ENCODE measurements around the gene GDPD5.

GDPD5 gene

GRCh38 chr11:75510004-75510722 is 15.6 kb downstream of the GDPD5 start:
- no peak for DNase-seq

DNA sequence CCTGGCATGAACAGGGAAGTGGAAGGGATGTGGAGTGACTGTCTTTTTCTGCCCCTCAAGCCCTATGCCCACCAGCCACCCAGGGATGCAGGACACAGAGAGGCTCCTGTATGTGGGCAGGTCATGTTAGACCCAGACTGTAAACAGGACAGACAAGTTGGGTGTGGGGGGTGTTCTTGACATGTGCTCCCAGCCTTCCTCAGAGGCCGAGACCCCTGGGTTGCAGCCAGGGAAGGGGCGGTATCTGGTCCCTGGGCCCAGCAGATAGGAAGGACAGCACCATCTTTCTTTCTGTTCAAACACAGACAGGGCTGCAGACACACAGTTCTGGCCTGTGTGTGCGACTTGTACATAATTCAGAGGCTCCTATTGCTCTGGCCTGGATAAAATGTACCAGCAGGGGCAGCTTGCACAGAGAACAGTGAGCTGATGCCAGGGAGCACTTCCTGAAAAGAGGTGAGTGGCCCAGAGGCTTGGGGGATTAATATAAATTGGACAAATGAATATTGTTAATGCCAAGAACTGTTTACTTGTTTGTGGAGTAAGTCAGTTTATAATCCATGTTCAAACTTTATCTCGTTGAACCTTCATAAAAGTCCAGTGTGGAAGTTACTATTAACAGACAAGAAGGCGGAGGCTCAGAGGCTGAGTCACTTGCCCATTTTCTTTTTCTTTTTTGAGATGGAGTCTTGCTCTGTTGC is 16.6 kb downstream of the GDPD5 start:
- no peak for DNase-seq

- no peak for DNase-seq
These were observed 17.6 kb downstream of the GDPD5 start for GRCh38 chr11:75508051-75508561.

- no peak for DNase-seq
These were observed 18.2 kb downstream of the GDPD5 start for GRCh38 chr11:75507571-75507970.

GRCh38 chr11:75506827-75507226 is 18.9 kb downstream of the GDPD5 start:
- no peak for DNase-seq

DNA sequence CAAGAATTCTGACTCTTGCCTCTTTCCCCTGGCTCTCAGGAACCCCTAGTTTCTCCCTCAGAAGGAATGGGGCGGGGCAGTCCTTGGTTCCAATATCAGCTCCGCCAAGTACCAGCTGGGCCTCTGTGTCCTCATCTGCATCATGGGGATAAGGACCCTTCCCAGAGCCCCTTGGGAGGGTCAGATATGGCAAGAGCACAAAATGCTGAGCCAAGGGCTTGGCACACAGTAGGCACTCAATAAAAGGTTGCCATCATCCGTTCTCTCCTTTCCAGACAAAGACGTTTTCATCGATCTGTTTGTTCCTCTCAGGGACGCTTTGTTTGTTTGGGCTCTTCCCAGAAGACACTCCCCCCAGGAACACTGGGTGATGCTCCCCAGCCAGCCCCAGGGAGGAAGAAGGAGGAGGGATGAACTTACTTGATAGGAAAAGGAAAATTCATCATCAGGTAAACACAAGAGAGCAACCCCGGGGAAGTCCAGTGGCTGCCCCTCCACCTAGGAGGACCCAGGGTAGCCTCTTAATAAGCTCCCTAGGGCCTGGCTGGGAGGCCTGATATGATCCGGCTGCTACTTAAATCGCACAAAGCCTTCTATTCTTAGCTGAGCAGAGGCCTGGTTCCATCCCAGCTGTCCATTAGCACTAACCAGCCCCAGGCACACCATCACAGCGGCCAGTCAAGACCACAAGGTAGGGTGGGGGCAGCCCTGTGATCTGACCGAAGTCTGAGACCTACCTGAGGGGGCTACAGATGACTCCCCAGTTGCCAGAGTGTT is 19.6 kb downstream of the GDPD5 start:
- no peak for DNase-seq

DNA sequence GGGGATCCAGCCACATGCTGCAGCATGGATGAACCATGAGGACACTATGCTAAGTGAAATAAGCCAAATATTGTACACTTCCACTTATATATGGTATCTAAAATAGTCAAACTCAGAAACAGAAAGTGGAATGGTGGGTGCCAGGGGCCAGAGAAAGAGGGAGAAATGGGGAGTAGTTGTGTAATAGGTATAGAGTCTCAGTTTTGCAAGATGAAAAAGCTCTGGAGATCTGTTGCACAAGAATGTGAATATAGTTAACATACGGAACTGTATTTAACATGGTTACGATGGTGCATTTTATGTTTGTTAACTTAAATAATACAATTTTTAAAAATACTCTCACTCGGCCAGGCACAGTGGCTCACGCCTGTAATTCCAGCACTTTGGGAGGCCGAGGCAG is 21.2 kb downstream of the GDPD5 start:
- peak; percentile 71 for DNase-seq

GRCh38 chr11:75503531-75504099 is 22.1 kb downstream of the GDPD5 start:
- no peak for DNase-seq

- DNase-seq, result no peak
These were observed 23.6 kb downstream of the GDPD5 start for GRCh38 chr11:75502138-75502537.

DNA sequence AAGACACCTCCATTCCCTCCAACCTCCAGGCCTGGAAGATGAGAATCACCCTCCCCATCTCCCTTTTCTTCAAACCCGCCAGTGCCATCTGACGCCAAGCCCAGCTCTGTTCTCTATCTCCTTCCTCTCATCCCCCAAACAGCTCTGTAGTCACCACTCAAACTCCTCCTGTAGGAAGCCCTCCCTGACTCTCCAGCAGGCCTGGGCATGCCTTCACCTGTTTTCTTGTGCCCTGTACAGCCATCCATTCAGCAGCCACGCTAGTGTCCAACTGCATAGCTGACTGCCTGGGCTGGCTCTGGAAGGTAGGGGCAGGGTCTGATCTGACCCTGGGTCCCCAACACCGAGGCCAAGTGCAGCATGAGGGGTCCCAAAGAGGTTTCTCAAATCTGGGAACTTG is 25.0 kb downstream of the GDPD5 start:
- DNase-seq, result no peak

- peak; percentile 42 for DNase-seq
These were observed 26.1 kb downstream of the GDPD5 start for GRCh38 chr11:75499423-75500190.

DNA sequence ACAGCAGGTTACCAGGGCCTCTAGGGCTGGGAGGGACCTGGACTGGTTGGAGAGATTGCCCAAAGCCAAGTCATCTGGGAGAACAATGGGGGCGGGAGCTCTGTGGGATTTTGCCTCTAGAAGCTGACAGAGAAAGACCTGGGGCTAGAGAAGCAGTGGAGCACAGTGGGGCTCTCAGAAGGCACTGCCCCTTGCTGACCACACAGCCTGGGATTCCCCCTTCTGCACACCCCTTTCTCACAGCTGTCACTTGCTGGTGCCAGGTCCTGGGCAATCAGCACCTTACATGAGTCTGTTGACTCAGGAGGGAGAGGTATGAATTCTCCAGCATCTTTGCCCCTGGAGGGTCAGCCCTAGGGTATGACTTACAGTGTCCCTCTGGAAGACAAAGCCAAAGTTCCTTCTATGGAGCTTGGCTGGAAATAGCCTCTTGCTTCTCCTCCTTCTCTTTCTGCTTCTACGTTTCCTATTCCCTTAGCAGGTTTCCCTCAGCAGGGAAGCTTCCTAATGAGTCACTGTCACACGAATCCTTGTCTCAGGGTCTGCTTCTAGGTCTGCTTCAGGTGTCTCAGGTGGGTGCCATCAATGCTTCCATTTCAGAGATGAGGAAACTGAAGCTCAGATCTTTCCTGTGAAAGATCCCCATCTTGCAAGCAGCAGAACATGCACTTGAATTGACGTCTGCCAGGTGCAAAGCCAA is 27.0 kb downstream of the GDPD5 start:
- DNase-seq, result no peak

GRCh38 chr11:75497788-75498409 is 27.8 kb downstream of the GDPD5 start:
- DNase-seq, result peak; percentile 45

DNA sequence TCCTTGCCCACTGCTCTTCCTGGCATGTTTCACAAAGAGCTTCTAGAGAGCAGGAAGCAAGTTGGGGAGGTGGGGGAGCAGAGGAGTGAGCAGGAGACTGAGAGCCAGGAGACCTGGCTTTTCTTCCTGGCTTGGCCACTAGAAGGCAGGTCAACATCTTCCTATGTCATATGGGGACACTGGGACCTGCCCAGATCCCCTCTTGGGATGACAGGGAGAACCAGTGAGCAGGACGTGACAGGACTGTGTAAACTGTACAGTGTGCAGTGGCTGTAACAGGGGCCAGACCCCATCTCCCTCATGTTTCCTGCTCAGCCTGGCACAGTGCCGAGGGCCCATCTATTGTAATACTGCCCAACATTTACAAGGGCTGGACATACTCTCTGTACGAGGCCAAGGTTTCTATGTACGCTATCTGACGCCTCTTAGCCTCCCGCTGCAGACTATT is 29.4 kb downstream of the GDPD5 start:
- no peak for DNase-seq

DNA sequence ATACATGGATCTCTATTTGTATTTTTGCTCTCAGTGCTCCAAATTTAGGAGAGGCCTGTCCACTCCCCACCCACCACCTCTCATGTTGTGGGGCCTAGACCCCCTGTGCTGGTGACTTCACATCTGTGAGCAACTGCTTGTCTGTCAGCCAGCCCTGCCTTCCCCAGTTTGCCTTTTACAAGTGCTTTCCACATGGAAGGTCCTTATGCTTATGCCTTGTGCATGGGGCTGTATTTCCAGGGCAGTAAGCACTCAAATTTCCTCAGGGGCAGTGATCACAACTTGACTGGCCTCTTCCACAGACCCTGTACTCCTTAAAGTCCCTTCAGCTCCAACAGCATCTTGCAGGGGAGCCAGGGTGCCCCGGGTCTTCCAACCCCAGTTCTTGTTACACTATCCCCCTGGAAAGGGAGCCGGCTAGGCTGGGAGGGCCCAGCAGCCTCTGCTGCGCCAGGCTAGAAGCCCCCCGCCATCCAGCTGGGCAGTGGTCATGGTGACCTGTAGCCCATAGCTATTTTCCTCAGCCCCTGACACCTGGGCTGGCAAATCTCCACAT is 29.9 kb downstream of the GDPD5 start:
- DNase-seq, result no peak

GRCh38 chr11:75493626-75494025 is 32.1 kb downstream of the GDPD5 start:
- DNase-seq, result no peak

DNA sequence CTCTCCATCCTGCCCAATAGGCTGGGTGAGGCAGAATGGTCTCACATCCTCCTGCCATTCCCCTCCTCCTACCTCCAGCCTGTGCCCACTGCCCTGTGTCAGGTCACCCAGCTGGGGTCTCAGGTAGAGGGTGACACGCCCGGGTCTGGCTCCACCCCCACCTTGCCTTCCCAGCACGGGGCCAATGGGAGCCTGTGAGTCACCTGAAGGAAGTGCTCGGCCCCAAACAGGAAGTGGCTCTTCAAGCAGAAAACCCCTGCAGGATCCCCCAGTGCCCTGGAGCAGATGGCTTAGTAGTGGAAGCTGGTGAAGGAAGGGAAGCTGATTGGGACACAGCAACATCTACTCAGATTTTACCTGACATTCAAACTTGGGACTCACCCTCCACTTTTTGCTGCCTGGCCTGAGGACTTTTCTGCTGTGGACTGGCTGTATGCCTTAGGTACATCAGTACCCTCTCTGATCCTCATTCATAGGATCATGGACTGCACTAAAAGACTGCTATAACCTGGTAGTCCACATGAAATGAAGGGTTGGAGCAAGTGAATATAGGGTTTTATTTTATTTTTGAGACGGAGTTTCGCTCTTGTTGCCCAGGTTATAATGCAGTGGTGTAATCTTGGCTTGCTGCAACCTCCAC is 33.4 kb downstream of the GDPD5 start:
- peak; percentile 59 for DNase-seq

GRCh38 chr11:75491465-75491864 is 34.3 kb downstream of the GDPD5 start:
- no peak for DNase-seq

DNA sequence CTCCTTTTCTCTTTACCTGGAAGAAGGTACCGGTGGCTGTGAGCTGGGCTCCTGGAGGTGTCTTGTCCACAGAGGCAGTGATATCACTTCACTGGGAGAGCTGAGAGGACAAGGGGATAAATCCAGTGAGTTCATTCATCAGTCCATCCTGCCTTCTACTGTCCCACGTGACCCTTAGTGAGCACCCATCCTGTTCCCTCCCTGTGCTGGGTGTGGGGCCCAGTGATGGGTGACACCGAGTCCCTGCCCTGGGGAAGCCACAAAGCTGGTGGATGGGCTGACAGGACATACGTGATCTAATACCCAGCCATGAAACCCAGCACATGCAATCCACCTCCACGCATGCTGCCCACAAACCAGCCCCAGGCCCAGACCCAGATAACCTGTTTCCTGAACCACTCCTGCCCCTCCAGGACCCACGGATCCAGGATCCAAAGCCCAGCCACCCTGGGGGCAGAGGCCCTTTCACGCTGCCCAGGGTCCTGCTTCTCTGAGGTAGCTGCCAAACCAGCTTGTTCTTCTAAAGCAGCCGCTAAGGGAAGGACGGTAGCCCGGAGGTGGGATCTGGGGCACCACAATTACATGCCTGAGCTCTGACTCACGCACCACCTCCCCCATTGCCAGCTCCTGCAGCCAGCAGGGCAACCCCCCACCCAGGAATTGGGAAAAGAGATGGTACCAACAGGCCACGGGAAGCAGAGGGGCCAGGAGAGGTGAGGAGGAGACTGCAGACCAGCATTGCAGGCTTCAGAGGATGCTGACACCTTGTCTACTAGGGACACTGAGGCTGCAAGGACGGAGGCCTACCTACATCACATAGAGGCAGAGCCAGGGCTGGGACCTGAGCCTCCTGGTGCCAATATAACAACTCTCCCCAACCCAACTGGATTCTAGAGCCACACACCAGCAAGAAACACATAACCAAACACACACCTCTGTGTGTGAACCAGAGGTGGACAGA is 35.2 kb downstream of the GDPD5 start:
- DNase-seq, result no peak

All from suppressor macrophage treated with lipopolysaccharide for 4 hours (primary cell).